ENCODE results near the gene NR2C2.

GRCh38 chr3:14989943-14990779 lies 42.8 kb downstream of the NR2C2 start:
- TF ChIP-seq CTCF (IDR thresholded peaks at IDR 0.05) (no peak), POLR2A (IDR thresholded peaks at IDR 0.05; ENCODE audit: low read depth) (no peak)

Data from esophagus muscularis mucosa (tissue), 3 donors.